Measurements from ENCODE around the gene PTPN3. TPM values are rescaled to one million over a fixed set of nuclear protein-coding genes. Genes with fewer than 3 reads are reported as not detected.

The PTPN3 gene
- total and polyA plus RNA-seq, 9 of the 15 experiments (the other 6 are each of a cell fraction or from before 2014, with no cell fraction given), result 0.02 TPM; not detected in 8

DNA sequence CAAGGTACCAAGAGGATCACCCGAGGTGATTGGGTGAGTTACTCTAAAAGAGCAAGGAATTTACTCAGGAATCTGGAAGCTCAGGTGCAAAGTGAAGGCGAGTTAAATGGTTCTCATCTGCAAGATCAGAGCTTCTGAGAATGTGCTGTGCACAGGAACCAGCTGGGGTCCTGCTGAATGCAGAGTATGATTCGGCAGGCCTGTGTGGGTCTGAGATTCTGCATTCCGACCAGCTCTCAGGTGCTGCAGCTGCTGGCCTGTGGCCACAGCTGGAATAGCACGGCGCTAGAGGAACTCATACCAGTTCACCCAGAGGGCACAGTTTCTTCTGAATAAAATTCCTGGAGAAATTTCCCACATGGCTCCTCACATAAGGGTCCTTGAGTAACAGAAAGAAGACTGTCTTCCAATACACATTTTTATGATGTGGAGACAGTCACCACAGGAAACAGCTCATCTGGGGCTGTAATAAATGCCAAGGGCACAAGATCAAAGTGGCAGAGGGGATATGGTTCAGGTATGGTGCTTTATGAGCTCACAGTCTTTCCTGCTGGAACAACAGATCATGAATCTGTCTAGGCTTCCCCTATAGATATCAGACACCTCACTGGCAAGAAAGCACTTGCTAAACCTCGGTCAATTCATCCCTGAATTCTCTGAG lies 83.9 kb downstream of the PTPN3 start:
- H3K27ac ChIP-seq (ENCODE audit: extremely low read depth, low read depth, low read length), result no peak overlapping the region
- no peaks in the 10 kb centered on the region for H3K4me1 ChIP-seq (replicated peaks in 1 of 2; ENCODE audit: control insufficient read depth in 2 of 2, insufficient read depth in 2 of 2, low read length in 2 of 2)
- BruUV-seq (replicated peaks), result no TSS peak
- intact Hi-C loops (cut with micrococcal nuclease) (no loop called here), in situ Hi-C loops (cut with MboI) (no loop called here)
- peaks cover 13 to 38% of the 10 kb centered on the region in 2 experiments for H3K27me3 ChIP-seq (ENCODE audit: control insufficient read depth in 2 of 2, insufficient read depth in 2 of 2, low read length in 2 of 2)
- ChIA-PET CTCF (ENCODE audit: low intra/inter-chr PET ratio) (no interaction called here), POLR2A (no interaction called here)
- H3K9me1 ChIP-seq (ENCODE audit: control insufficient read depth, insufficient read depth, low read length), result no peaks in the 10 kb centered on the region
- TF ChIP-seq, protein P1, sequence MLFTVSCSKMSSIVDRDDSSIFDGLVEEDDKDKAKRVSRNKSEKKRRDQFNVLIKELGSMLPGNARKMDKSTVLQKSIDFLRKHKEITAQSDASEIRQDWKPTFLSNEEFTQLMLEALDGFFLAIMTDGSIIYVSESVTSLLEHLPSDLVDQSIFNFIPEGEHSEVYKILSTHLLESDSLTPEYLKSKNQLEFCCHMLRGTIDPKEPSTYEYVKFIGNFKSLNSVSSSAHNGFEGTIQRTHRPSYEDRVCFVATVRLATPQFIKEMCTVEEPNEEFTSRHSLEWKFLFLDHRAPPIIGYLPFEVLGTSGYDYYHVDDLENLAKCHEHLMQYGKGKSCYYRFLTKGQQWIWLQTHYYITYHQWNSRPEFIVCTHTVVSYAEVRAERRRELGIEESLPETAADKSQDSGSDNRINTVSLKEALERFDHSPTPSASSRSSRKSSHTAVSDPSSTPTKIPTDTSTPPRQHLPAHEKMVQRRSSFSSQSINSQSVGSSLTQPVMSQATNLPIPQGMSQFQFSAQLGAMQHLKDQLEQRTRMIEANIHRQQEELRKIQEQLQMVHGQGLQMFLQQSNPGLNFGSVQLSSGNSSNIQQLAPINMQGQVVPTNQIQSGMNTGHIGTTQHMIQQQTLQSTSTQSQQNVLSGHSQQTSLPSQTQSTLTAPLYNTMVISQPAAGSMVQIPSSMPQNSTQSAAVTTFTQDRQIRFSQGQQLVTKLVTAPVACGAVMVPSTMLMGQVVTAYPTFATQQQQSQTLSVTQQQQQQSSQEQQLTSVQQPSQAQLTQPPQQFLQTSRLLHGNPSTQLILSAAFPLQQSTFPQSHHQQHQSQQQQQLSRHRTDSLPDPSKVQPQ (CRISPR knock-in tag; IDR thresholded peaks at IDR 0.05; ENCODE audit: borderline replicate concordance), result no peak
- TF ChIP-seq SMARCA4 (IDR thresholded peaks at IDR 0.05) (no peak), TRIM25 (IDR thresholded peaks at IDR 0.05; ENCODE audit: borderline replicate concordance) (no peak), ZNF121 (CRISPR knock-in tag; conservative IDR thresholded peaks at IDR 0.05) (no peak), KLF1 (tag; IDR thresholded peaks at IDR 0.05) (no peak), MLLT1 (IDR thresholded peaks at IDR 0.05) (no peak), ZNF175 (CRISPR knock-in tag; IDR thresholded peaks at IDR 0.05; ENCODE audit: low read depth) (no peak), HCFC1 (IDR thresholded peaks at IDR 0.05; ENCODE audit: low read depth, low read length) (no peak), PYGO2 (tag; IDR thresholded peaks at IDR 0.05) (no peak), ZNF780A (CRISPR knock-in tag; IDR thresholded peaks at IDR 0.05) (no peak), ZNF274 (IDR thresholded peaks at IDR 0.05; ENCODE audit: borderline replicate concordance, low read depth, low read length) (no peak), RUNX1 (IDR thresholded peaks at IDR 0.05; ENCODE audit: low read depth) (no peak), RBBP5 (IDR thresholded peaks at IDR 0.05; ENCODE audit: borderline replicate concordance, insufficient read depth, low read length, poor library complexity, severe bottlenecking) (no peak), DNMT1 (IDR thresholded peaks at IDR 0.05) (no peak), KLF6 (CRISPR knock-in tag; IDR thresholded peaks at IDR 0.05; ENCODE audit: borderline replicate concordance) (no peak), ZSCAN29 (IDR thresholded peaks at IDR 0.05) (no peak), DDX20 (tag; IDR thresholded peaks at IDR 0.05; ENCODE audit: low read depth) (no peak)
- ATAC-seq (no peak), FAIRE-seq (no peak), DNase-seq (ENCODE audit: extremely low read depth in 1 of 4, low spot score in 3 of 4) (no peak)
- no peaks in the 10 kb centered on the region for H3K36me3 ChIP-seq (ENCODE audit: control insufficient read depth, insufficient read depth, low read length)
- no peak overlapping the region for H3K4me3 ChIP-seq
- no peak overlapping the region for H2AFZ ChIP-seq (ENCODE audit: low read depth, low read length)
- H4K20me1 ChIP-seq (replicated peaks; ENCODE audit: control insufficient read depth, insufficient read depth, low read length), result no peaks in the 10 kb centered on the region; the same call in 1 of the 2 replicates
- WGBS (ENCODE audit: insufficient coverage, low coverage, missing lambda C conversion rate), result 1% methylated on average over 7 of the region's 7 CpGs
- no peak overlapping the region for H3K9ac ChIP-seq (ENCODE audit: insufficient read depth in 1 of 2, low read depth in 2 of 2, low read length in 2 of 2)
- no peak overlapping the region for H3K4me2 ChIP-seq (ENCODE audit: insufficient read depth, low read length)
- no peaks in the 10 kb centered on the region for H3K9me3 ChIP-seq (replicated peaks; ENCODE audit: control insufficient read depth, insufficient read depth, low read depth, low read length)
- H3K79me2 ChIP-seq (ENCODE audit: control insufficient read depth, insufficient read depth, low read length), result no peaks in the 10 kb centered on the region
